Fibroblast of peridontal ligament (primary cell): ENCODE results near the gene MYO19.
"Not testable (repeated sequence)": the region's sequence is repeated elsewhere in the genome, so short reads cannot be mapped to it uniquely, and the experiment has no call there.

Experiments
- DNase-seq: peaks from one replicate; pipeline ENCODE4 v3.0.0-alpha.2; 2010; ENCODE audit errors: extremely low read depth

The MYO19 gene

GRCh38 chr17:36461330-36462110, 73.1 kb downstream of the MYO19 start:
- no peak for DNase-seq

DNA sequence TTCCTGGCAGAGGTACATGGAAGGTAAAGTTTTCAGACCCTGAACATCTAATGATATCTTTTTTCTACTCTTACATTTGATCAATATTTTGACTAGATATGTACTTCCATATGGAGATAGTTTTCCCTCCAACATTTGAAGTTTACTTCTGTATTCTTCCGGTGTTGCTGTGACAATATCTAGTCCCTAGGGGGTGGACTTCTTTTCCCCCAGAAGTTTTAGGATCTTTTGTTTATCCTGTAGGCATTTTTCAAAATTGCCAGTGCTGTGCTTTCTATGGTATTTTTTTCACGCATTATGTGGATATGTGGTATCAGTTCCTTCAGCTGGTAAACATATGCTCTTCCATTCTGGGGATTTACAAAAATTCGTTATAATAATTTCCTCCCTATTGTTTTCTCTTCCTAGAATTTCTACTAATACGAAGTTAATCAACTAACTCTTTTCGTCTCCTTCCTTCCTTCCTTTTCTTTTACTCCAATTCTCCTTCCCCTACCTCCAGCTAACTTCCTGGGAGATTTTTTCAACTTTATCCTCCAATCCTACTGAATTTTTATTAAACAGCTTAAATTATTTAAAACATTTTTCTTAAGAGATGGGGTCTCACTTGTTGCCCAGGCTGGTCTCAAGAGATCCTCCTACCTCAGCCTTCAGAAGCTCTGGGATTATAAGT, 74.3 kb downstream of the MYO19 start:
- DNase-seq = no peak

- DNase-seq = no peak
Measured at GRCh38 chr17:36459601-36460000, 75.1 kb downstream of the MYO19 start.

DNA sequence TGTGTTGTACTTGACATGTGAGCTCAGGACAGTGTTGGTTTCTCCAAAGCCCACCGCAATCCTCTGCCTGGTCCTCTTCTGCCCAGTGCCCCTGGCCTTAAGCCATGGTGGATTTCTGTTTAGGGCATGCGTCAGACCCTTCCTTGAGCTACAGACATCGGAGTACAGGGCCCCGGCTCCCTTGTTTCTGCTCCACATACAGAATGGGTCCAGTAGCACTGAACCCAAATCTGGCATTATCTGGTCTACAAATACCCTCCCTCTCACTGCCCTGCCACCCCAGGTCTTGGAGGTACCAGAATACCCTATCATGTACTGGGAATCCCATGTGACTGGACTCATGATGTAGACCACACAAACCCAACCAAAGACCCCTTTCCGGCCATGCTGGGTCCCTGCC, 75.6 kb downstream of the MYO19 start:
- DNase-seq = no peak

DNA sequence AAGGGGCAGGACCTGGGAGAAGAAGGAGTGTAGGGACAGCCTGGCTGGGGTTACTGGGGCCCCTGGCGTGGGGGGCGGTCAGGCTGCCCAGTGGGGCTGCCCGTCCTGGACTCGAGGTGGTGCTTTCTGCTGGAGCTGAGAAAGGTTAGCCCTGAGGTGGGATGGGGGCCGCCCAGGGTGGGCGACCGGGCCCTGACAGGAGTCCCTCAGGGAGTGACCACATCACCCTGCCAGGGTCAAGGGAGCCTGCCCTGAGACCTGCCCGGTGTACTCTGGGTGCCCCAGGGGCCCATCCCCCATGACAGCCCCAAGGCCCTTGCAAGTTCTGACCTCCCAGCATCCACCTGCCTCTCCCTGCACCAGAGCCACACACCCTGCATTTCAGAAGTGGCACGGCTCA, 77.0 kb downstream of the MYO19 start:
- not testable (repeated sequence) for DNase-seq

GRCh38 chr17:36452888-36453287, 81.8 kb downstream of the MYO19 start:
- DNase-seq = not testable (repeated sequence)

- not testable (repeated sequence) for DNase-seq
Measured at GRCh38 chr17:36449997-36450396, 84.7 kb downstream of the MYO19 start.
